HL-60 (cell line): ENCODE measurements around the gene FCN3.

Experiments
- GABPA ChIP-seq: IDR thresholded peaks from 2 replicates; pipeline ENCODE4 v1.6.1; 2012; ENCODE audit warnings: low read depth
- POLR2AphosphoS5 ChIP-seq: IDR thresholded peaks from 2 replicates; pipeline ENCODE4 v1.6.1; 2012; ENCODE audit warnings: low read depth
- SPI1 ChIP-seq: IDR thresholded peaks from 2 replicates; pipeline ENCODE4 v1.6.1; 2012; ENCODE audit warnings: low read depth, mild to moderate bottlenecking, borderline replicate concordance
- TF ChIP-seq, protein P1 (sequence below): IDR thresholded peaks from one replicate; pipeline ENCODE4 v1.5.1; 2011; ENCODE audit warnings: low read length, control low read depth, inconsistent platforms; ENCODE audit not compliant: insufficient read depth
- TF ChIP-seq, protein P2 (sequence below): IDR thresholded peaks from 2 replicates; pipeline ENCODE4 v1.6.1; 2012; ENCODE audit warnings: low read depth; ENCODE audit not compliant: insufficient replicate concordance

DNA sequence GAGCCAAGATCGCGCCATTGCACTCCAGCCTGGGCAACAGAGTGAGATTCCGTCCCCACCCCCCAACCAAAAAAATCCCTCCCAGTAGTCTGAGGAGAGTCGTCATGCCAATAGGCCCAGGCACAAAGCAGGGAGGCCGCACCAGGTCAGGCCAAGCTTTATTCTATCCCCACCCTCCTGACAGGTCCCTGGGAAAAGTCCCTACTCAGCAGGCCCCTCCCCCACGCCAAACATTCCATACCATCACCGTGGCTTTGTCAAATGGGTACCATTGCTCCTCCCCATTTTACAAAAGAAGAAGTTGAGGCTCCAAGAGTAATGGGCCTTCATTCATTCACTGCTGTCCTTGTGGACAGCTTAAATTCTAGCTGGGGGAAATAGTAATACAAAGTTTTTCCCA lies 23.1 kb upstream of the FCN3 start:
- TF ChIP-seq, protein P1, sequence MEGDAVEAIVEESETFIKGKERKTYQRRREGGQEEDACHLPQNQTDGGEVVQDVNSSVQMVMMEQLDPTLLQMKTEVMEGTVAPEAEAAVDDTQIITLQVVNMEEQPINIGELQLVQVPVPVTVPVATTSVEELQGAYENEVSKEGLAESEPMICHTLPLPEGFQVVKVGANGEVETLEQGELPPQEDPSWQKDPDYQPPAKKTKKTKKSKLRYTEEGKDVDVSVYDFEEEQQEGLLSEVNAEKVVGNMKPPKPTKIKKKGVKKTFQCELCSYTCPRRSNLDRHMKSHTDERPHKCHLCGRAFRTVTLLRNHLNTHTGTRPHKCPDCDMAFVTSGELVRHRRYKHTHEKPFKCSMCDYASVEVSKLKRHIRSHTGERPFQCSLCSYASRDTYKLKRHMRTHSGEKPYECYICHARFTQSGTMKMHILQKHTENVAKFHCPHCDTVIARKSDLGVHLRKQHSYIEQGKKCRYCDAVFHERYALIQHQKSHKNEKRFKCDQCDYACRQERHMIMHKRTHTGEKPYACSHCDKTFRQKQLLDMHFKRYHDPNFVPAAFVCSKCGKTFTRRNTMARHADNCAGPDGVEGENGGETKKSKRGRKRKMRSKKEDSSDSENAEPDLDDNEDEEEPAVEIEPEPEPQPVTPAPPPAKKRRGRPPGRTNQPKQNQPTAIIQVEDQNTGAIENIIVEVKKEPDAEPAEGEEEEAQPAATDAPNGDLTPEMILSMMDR: no peak
- TF ChIP-seq POLR2AphosphoS5 (no peak), GABPA (no peak), SPI1 (no peak)
- TF ChIP-seq, protein P2, sequence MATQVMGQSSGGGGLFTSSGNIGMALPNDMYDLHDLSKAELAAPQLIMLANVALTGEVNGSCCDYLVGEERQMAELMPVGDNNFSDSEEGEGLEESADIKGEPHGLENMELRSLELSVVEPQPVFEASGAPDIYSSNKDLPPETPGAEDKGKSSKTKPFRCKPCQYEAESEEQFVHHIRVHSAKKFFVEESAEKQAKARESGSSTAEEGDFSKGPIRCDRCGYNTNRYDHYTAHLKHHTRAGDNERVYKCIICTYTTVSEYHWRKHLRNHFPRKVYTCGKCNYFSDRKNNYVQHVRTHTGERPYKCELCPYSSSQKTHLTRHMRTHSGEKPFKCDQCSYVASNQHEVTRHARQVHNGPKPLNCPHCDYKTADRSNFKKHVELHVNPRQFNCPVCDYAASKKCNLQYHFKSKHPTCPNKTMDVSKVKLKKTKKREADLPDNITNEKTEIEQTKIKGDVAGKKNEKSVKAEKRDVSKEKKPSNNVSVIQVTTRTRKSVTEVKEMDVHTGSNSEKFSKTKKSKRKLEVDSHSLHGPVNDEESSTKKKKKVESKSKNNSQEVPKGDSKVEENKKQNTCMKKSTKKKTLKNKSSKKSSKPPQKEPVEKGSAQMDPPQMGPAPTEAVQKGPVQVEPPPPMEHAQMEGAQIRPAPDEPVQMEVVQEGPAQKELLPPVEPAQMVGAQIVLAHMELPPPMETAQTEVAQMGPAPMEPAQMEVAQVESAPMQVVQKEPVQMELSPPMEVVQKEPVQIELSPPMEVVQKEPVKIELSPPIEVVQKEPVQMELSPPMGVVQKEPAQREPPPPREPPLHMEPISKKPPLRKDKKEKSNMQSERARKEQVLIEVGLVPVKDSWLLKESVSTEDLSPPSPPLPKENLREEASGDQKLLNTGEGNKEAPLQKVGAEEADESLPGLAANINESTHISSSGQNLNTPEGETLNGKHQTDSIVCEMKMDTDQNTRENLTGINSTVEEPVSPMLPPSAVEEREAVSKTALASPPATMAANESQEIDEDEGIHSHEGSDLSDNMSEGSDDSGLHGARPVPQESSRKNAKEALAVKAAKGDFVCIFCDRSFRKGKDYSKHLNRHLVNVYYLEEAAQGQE: no peak
